Inflammatory macrophage treated with lipopolysaccharide for 4 hours (primary cell): ENCODE data around the gene FOXD4L6.
"Not testable (repeated sequence)": the region's sequence is repeated elsewhere in the genome, so short reads cannot be mapped to it uniquely, and the experiment has no call there.

ENCODE experiments used
- DNase-seq: peaks from one replicate; pipeline ENCODE4 v3.0.0-alpha.2; 2020

The FOXD4L6 gene

DNA sequence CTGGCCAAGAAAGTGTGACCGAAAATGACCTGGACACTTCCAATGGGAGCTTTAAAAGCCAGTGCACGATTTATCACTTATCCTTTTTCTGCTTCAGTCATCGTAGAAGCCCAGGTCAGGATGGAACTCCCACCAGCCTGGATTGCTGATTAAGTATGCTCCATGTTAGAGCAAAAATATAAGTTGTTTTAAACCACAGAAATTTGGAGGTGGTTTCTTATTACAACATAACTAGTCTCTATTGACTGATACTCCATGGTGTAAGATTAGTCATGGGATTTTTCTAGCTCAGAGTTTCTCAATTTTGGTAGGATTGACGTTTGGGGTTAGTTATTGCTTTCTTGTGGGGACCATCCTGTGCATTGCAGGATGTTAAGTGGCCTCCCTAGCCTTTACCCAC is 29.7 kb downstream of the FOXD4L6 start:
- DNase-seq: peak; percentile 39

DNA sequence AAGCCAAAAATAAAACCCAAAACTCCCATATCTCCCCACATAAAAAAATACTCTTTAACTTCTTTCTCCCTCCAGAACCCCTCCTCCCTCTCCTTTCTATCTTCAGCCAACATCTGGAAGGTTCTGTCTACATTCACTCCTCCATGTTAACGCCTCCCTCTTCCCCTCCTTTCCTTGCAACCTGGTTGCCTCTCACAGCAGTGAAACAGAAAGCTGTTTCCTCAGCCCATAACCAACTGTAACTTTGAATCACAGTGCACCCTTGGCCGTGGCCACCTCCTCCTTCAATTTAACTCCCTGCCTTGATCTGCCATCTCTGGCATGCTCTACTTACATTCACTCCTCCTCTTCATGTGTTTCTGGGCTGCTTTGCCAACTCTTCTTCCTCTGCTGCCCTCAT is 33.4 kb downstream of the FOXD4L6 start:
- not testable (repeated sequence) for DNase-seq

DNA sequence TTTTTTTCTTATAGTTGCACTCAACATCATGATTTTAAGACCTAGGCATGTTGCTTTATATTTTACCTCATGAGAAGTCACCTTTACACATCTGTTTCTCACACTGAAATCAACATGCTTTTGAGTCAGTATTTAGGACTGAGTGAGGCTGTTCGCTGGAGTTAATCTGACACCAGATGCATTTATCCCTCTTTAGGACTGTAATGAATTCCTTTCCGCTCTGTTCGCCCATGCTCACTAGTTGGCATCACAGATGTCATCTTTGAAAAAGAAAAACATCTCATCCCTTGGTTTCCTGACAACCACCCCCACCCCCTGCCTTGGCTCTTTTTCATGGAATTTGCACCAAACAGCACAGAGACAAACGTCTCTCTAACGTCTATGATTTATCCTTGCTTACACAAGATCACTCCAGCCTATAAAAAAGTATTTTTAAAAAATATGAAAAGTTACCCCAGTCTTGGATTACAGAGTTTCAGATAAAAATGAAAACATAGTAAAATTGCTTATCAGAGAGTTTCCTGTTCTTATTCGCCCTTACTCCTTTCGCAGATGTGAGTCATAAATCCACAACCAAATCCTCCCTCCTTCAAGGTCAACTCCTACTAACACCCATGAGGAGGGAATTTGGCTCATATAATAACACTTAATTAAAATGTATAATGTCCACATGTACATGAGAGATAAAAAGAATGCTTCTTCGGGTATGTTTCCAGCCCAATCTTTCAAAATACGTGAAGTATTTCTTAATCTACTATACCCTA is 34.3 kb downstream of the FOXD4L6 start:
- DNase-seq: not testable (repeated sequence)

DNA sequence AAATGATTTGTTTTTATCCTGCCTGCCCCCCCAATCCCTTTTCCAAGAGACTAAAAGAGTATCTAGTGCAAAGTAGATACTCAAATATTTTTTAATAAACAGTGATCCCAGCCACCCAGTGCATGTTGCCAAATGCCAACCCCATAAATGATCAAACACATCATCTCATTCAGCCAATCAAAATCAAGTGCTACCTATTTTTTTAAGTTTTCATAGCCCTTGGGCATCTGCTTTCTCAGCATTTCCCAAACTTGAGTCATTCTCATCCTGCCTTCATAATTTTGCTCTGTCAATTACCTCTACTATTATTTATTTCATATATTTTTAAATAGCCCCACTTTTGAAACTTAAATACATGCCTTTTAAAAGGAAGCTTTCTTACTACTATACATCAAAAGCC is 37.6 kb downstream of the FOXD4L6 start:
- not testable (repeated sequence) for DNase-seq

DNA sequence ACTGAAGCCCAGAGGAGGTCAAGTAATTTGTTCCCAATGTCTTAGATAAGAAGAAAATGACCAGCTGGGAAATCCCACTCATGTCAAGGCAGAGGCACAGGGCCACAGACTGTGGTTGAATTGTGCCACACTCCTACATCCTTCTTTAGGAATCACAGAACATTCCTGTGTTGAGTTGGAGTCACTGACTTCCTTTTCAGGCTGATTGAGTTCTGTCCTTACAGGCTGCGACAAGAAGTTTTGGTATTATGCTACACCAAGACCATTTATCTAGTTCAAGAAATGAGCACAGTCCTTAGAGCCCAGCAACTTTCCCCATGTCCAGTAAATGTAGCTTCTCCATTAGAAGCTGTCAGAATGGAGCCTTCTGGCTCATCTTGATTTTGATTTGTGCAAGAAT is 38.1 kb downstream of the FOXD4L6 start:
- not testable (repeated sequence) for DNase-seq

DNA sequence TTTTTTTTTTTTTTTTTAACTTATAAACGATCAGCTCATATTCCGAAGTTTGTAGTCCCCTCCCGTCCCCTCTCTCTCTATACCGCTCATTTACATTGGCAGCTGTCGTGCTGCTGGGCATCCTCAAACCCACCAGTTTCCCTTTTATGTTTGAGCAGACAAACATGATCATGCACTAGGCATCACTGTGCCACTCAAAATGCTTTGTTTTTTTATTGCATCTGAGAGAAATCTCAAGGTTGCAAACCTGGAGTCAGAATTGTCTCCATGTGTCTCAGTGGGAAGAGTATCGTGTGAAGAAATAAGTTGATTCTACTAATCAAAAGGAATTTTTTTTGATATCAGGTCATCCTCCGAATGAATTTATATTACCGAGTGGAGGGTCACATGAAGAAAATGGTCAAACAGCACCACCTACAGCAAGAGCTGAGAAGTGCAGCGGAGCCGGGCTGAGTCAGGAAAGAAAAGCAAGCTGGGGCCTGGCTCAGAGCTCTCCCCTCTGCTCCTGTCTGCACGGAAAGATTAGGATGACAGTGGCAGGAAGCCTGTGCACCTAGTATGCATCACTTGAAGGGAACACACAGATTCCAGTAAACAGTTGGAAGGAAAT is 39.9 kb downstream of the FOXD4L6 start:
- DNase-seq: not testable (repeated sequence)

DNA sequence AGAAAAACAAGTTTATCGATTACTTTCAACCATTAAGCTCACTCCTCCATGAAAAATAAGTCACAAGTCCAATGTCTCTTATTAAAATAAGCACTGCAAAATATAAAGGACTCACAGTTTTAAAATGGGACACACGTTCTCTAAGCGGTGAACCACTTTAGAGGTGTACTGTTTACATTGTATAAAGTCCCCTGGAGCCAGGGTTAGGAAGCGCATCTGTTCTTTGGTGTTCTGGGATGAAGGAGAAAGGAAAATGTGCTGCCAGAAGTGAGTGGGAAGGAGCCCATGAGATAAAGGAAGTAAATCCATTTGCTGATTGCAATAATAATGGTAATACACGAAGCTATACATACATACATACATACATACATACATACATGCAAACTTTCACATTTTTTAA is 40.6 kb downstream of the FOXD4L6 start:
- not testable (repeated sequence) for DNase-seq

DNA sequence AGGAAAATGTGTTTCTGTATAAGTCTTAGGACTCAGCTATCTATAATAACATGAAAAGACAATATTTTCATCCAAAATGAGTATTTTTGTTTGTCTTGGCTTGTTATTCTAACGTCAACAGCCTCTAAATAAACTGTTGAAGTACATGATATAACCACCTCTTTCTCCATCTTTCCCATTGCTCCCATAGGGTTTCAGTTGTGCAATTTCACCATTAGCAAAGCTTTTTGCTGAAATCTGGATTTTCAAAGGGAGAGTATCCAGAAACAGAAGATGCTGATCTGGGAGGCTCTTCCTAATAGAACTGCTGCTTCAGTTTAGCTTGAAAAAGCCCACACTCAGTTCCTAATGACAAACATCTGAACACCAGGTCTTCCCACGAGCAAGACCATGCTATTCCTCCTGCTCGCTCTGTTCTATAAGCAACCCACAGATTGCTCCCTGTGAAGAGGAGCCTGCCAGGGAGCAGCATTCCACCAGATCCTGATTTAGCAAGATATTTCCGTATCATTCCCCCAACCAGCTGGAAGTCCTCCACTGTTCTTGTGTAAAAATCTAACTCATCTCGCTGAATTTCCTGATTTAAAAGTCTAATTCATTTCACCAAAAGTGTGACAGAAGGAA is 41.2 kb downstream of the FOXD4L6 start:
- DNase-seq: not testable (repeated sequence)

DNA sequence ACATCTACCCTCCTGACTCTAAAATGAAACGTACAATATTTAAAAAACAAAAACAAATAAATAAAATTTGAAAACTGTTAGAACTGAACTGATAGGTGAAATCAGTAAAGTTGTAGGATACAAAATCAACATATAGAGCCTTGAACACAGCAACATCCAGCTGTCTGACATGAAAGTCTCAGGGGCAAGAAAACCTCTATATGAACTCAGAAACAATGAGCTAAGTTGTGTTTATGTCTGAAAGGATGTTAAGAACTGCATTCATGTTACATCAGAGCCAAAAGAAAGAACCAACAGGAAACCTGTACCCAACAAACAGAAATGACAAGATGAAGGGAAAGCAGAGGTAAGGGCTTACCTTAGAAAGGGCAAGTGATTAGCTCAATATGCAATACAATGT is 41.8 kb downstream of the FOXD4L6 start:
- not testable (repeated sequence) for DNase-seq

DNA sequence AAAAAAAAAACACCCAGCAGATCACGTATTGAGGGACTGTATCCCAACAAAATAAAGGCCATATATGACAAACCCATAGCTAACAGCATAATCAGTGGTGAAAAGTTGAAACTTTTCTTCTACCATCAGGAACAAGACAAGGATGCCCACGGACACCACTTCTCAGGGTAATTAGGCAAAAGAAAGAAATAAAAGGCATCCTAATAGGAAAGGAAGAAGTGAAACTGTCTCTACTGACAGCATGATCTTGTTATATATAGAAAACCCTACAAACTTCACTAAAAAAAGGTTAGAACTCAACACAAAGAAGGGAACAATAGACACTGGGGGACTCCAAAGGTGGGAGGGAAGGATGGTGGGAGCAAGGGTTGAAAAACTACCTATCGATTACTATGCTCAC is 42.3 kb downstream of the FOXD4L6 start:
- not testable (repeated sequence) for DNase-seq

DNA sequence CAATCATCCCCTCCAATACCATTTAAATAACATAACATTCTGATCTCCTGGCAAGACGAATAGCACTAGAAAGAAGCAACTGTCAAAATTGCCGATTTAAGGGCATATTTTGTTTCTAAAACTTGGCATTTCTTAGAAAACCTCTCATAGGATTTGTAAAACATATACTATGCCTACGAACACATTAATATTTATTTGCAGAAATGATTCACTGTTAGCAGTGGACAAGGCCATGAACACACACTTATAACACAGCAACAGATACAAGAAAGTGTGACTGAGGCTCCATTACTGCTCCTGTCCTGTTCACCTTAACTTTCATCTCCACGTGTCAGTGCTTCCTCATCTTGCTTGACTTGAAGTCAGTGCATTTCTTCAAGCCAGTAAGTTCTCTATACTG is 46.1 kb downstream of the FOXD4L6 start:
- not testable (repeated sequence) for DNase-seq

DNA sequence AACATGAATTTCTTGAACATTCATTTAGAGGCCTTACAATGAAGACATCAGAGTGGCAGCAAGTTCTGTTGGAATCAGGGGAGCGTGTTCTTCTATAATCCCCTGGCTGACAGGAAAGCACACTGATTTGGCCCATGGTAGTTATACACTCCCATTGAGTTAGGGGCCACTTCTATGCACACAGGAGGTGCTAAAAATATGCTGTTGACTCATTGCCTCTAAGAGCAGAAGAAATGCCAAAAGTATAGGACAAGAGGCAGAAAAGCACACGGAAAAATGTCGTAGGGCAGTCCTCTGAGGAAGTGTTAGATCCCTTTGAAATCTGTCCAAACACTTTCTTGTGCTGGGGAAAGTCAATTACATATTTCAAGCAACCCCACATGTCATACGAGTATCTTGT is 49.0 kb downstream of the FOXD4L6 start:
- DNase-seq: not testable (repeated sequence)

DNA sequence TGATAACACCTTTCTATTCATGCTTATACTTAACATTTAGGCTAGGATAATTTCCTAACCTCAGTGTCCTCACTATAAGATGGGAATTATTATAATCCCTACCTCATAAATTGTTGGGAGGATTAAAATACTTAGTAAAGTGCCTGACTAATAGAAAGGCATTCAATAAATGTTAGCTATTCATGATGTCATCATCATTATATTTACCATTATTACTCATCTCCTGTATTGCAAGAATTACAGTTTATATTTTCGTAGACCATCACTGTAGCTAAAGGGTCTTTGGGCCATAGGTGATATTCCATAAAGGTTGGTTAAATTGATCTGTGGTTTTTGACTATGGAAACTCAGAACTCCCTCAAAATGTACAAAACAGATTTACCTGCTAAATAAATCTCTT is 50.9 kb downstream of the FOXD4L6 start:
- not testable (repeated sequence) for DNase-seq
